ENCODE results near the gene THBS2. TPM values are rescaled to one million over a fixed set of nuclear protein-coding genes. Genes with fewer than 3 reads are reported as not detected.

Gene THBS2
- total RNA-seq, 2 experiments from 2014 or later: not detected

DNA sequence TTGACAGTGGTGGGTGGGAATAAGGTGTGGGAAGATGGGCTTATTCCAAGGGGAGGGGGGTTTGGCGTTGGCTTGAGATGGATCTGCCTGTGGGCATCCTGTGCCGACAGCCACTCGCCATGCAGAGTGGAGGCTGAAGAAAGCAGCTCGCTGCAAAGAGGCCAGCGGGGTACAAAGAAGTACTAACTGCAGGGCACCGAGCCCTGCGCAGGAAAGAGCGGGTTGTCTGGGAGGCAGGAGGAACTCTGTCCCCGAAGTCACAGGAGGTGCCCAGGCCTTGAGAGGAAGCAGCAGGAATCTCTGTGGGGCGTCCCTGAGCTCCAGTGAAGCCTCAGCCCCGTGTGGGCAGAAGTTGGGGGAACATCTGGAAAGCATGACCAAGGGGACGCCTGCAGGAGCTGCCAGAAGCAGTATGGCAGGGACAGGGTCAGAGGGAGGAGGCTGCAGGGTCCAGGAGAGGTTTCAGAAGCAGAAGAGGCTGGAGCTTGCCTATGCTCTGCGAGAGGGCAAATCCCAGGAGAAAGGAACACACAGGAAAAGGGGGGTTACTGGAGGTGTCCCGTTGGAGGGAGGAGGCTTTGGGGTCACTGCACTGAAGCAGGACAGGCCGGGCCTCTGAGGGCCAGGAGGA is 77.2 kb downstream of the THBS2 start:
- Mint-ChIP-seq H3K9me3 (no peaks in the 10 kb centered on the region), H3K36me3 (ENCODE audit: low read depth) (no peaks in the 10 kb centered on the region), H3K4me3 (no peak overlapping the region), H3K4me1 (ENCODE audit: low read depth) (no peaks in the 10 kb centered on the region), H3K27ac (no peak overlapping the region), H3K27me3 (ENCODE audit: low read depth) (peaks cover 10% of the 10 kb centered on the region)
- CTCF ChIA-PET: no interaction called here
- intact Hi-C loops (cut with micrococcal nuclease): no loop called here
- DNase-seq: no peak

DNA sequence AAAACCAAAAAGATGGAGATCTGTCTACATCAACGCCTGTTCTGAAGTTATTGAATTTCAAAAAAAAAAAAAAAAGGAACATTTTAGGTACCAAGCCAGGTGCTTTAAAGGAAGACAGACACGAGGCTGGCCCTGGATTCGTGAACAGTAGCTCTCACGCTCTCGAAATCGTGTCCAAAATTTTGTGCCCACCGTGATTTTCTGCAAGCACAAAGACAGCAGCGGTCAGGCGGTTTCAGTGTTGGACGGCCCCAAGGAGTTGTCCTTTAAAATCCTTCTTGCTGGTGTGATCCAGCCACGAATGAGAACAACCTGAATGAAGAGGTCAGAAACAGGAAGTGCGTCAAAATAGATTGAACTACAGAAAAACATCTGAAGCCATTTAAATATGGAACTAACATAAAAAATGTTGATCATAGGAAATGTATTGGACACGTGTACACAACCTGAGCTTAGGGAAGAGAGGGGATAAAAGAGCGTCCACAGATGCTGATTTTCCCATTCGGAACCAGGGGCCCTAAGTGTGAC is 78.2 kb downstream of the THBS2 start:
- Mint-ChIP-seq H3K27ac (no peak overlapping the region), H3K36me3 (ENCODE audit: low read depth) (no peaks in the 10 kb centered on the region), H3K9me3 (no peaks in the 10 kb centered on the region), H3K4me3 (no peak overlapping the region), H3K27me3 (ENCODE audit: low read depth) (peaks cover 6% of the 10 kb centered on the region), H3K4me1 (ENCODE audit: low read depth) (no peaks in the 10 kb centered on the region)
- intact Hi-C loops (cut with micrococcal nuclease): no loop called here
- no peak for DNase-seq
- CTCF ChIA-PET: no interaction called here

DNA sequence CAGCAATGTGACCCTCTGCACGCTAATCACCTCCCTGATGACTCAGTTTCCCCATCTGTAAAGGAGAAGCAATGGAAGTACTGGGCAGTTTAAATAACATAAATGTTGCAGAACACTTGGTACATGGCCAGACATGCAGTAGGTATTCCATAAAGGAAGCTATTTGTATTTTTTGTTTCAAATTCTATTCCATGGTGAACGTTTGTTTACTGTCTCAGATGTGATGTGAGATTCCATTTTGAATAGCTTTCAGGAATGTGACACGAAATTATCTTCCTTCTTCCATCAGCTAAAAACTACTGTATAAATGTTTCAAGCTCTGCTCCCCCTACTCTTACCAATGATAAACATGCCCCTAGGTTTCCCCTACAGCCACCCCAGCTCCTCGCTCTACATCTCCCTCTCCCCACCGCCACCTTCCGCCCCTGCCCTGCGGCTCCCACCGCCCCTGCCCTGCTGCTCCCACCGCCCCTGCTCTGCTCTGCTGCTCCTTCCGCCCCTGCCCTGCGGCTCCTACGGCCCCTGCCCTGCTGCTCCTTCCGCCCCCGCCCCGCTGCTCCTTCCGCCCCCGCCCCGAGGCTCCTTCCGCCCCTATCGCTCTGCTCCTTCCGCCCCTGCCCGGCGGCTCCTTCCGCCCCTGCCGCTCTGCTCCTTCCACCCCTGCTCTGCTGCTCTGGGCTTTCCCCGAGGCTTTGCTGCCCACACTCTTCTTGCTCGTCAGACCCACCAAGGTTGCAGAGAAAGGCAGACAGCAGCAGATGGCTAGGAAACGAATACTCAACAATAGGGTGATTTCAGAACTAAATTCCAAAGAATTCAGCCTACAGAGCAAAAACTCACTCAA is 78.9 kb downstream of the THBS2 start:
- no peak for DNase-seq
- Mint-ChIP-seq H3K4me1 (ENCODE audit: low read depth) (no peaks in the 10 kb centered on the region), H3K9me3 (no peaks in the 10 kb centered on the region), H3K27ac (no peak overlapping the region), H3K4me3 (no peak overlapping the region), H3K36me3 (ENCODE audit: low read depth) (no peaks in the 10 kb centered on the region), H3K27me3 (ENCODE audit: low read depth) (peaks cover 4% of the 10 kb centered on the region)
- CTCF ChIA-PET: no interaction called here
- intact Hi-C loops (cut with micrococcal nuclease): no loop called here

DNA sequence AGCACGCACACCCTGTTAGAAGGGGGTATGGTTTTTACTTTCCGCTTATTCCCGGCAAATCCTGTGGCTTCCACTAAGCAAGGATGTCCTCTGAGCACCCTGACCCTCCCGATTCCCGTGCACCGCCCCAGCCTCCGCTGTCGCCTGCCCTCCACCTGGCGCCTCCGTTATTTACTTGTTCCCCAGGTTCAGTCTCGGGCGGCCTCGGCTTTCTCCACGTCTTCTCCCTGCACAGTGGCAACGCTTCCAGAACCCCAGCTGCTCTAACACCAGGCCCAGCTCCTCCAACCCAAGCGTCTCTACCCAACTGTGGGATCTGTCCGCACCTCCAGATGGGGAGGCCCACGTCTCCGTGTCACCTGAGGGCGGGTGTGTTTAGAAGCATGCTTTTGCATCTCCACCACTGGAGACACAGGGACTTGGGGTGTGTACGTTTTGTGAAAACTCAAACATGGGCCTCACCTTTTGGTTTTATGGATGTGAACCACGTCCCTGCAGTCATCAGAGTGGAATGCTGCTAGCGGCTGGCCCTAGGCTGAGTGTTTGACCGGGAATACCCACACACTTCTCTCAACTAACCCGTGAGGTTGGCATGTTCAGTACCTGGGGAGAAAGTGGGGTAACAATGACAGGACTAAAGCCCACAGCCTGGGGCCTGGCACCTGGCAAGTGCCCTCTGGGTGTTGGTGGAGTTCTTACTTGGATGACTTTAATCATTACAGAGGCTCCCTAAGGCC is 79.9 kb downstream of the THBS2 start:
- CTCF ChIA-PET: no interaction called here
- DNase-seq: no peak
- Mint-ChIP-seq H3K36me3 (ENCODE audit: low read depth) (no peaks in the 10 kb centered on the region), H3K4me1 (ENCODE audit: low read depth) (no peaks in the 10 kb centered on the region), H3K27ac (no peak overlapping the region), H3K27me3 (ENCODE audit: low read depth) (no peaks in the 10 kb centered on the region), H3K4me3 (no peak overlapping the region), H3K9me3 (no peaks in the 10 kb centered on the region)
- intact Hi-C loops (cut with micrococcal nuclease): no loop called here

DNA sequence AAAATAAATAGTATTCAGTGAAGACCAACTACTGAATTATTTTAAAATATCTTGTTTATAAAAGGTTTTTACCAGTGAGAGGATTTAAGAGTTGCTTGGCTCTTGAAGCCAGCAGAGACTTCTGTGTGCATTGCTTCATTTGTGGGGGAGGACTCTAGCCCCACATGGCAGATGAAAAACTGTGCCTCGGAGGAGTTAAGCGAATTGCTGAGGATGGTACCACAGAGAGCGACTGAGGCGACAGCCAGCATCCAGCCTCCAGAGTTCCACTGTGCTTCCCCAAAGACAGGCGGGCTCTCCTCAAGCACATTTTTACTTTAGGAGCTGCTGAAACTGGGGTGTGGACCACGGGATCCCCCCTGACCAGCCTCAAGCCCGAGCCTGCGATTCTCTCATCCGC is 80.7 kb downstream of the THBS2 start:
- CTCF ChIA-PET: no interaction called here
- Mint-ChIP-seq H3K27me3 (ENCODE audit: low read depth) (no peaks in the 10 kb centered on the region), H3K4me1 (ENCODE audit: low read depth) (no peaks in the 10 kb centered on the region), H3K27ac (no peak overlapping the region), H3K36me3 (ENCODE audit: low read depth) (no peaks in the 10 kb centered on the region), H3K9me3 (no peaks in the 10 kb centered on the region), H3K4me3 (no peak overlapping the region)
- DNase-seq: no peak
- intact Hi-C loops (cut with micrococcal nuclease): no loop called here

DNA sequence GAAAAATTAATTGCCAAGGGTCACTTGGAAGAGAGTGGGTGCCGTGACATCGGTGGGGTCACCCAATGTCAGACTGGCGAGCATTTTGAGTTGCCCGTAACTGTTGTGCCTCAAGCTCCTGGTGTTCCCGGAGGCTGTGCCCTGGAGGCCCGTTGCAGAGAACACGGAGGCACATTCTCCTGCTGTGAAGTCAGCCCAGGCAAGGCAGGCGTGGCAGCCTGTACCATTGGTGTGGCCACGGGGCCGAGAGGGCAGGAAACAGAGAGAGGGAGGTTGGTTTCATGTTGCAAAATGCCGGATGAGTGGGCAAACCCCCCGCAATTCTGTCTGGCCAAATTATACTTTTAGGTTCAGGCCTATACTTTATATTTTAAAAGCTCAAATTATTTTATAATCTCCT is 81.2 kb downstream of the THBS2 start:
- H3K36me3 Mint-ChIP-seq (ENCODE audit: low read depth): no peaks in the 10 kb centered on the region
- no peaks in the 10 kb centered on the region for H3K27me3 Mint-ChIP-seq (ENCODE audit: low read depth)
- intact Hi-C loops (cut with micrococcal nuclease): no loop called here
- DNase-seq: no peak
- no peaks in the 10 kb centered on the region for H3K9me3 Mint-ChIP-seq
- H3K27ac Mint-ChIP-seq: no peak overlapping the region
- CTCF ChIA-PET: no interaction called here
- H3K4me3 Mint-ChIP-seq: no peak overlapping the region
- no peaks in the 10 kb centered on the region for H3K4me1 Mint-ChIP-seq (ENCODE audit: low read depth)

DNA sequence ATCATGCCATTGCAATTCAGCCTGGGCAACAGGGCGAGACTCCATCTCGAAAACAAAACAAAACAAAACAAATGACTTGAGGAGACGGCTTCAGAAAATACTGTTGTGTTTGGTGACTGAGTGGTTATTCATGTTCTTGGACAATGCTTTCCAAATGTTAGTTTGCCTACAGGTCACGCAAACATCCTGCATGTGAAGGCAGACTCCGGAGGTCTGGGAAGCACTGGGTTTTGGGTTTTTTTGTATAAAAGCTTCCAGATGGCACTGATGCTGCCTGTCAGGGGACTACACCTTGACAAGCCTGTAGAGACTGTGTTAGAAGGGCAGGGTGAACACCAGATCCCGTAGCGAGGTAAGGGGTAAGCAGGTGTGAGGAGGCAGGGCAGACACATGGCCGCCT is 81.7 kb downstream of the THBS2 start:
- Mint-ChIP-seq H3K27ac (no peak overlapping the region), H3K36me3 (ENCODE audit: low read depth) (no peaks in the 10 kb centered on the region), H3K4me1 (ENCODE audit: low read depth) (no peaks in the 10 kb centered on the region), H3K9me3 (no peaks in the 10 kb centered on the region), H3K27me3 (ENCODE audit: low read depth) (no peaks in the 10 kb centered on the region), H3K4me3 (no peak overlapping the region)
- intact Hi-C loops (cut with micrococcal nuclease): no loop called here
- CTCF ChIA-PET: no interaction called here
- DNase-seq: no peak

DNA sequence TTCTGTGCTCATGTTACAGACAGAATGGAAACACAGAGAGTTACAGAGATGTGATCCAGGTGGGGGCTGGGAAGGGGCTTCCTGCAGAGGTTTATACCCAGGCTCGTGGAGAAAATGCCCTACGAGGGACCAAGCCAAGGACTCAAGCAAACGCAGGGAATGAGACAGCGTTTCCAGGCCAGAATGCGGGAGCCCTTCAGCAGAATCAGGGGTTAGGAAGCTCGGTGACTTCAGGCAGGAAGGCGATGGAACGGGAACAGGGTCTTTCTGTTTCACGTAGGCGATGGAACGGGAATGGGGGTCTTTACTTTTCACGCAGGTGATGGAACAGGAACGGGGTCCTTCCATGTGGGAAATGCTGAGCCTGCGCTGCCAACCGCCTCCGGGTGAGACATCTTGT is 82.6 kb downstream of the THBS2 start:
- CTCF ChIA-PET: no interaction called here
- DNase-seq: no peak
- H3K4me3 Mint-ChIP-seq: no peak overlapping the region
- H3K27ac Mint-ChIP-seq: no peak overlapping the region
- H3K9me3 Mint-ChIP-seq: no peaks in the 10 kb centered on the region
- H3K4me1 Mint-ChIP-seq (ENCODE audit: low read depth): no peaks in the 10 kb centered on the region
- no peaks in the 10 kb centered on the region for H3K36me3 Mint-ChIP-seq (ENCODE audit: low read depth)
- H3K27me3 Mint-ChIP-seq (ENCODE audit: low read depth): no peaks in the 10 kb centered on the region
- intact Hi-C loops (cut with micrococcal nuclease): no loop called here

DNA sequence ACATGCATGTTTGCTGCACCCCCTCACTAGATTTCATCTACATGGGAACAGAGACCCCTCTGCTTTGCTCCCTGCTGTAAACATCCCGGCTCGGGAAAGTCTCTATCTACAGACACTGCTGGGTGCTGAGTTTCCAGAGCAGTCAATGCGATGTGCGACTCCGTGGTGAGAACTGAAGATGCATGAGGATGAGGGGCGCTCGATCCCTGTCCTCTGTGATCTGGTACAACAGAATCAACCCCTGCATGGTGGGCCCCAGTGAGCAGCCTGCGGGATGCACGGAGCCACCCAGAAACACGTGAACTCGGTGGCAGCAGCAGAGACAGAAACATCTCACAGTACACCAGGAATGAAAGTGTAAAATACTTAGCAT is 83.1 kb downstream of the THBS2 start:
- intact Hi-C loops (cut with micrococcal nuclease): no loop called here
- Mint-ChIP-seq H3K27me3 (ENCODE audit: low read depth) (no peaks in the 10 kb centered on the region), H3K27ac (no peak overlapping the region), H3K36me3 (ENCODE audit: low read depth) (no peaks in the 10 kb centered on the region), H3K4me1 (ENCODE audit: low read depth) (no peaks in the 10 kb centered on the region), H3K9me3 (no peaks in the 10 kb centered on the region), H3K4me3 (no peak overlapping the region)
- no peak for DNase-seq
- CTCF ChIA-PET: no interaction called here

DNA sequence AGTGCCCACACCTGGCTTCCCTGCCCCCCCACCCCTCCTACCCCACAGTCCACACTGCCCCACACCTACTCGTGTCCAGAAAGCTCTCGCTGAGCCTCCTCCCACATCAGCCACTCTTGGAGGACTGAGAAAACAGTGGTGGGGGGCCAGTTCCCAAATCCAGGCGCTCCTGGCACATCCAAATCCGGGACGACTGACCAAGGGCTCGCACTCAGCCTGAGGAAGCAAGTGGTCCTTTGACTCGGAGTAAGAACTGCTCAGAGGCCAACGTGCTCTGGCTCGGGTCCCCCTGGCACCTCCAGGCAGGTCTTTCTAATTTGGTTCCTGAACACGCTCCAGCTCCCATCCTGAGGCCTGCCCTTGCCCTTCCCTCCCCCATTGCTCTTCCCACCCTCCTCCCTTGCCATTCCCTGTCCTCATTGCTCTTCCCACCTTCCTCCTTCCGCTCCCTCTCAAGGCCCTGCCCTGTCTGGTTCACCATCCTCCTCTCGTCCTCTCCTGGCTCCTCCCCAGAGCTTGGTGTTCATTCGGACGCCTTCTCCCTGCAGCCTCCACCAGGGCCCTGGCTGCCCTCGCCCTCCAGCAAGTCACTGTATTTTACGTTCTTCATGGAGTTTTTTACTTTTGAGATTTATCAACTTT is 83.6 kb downstream of the THBS2 start:
- Mint-ChIP-seq H3K27ac (no peak overlapping the region), H3K4me3 (no peak overlapping the region), H3K9me3 (no peaks in the 10 kb centered on the region), H3K4me1 (ENCODE audit: low read depth) (no peaks in the 10 kb centered on the region), H3K27me3 (ENCODE audit: low read depth) (no peaks in the 10 kb centered on the region), H3K36me3 (ENCODE audit: low read depth) (no peaks in the 10 kb centered on the region)
- intact Hi-C loops (cut with micrococcal nuclease): no loop called here
- CTCF ChIA-PET: no interaction called here
- DNase-seq: no peak

DNA sequence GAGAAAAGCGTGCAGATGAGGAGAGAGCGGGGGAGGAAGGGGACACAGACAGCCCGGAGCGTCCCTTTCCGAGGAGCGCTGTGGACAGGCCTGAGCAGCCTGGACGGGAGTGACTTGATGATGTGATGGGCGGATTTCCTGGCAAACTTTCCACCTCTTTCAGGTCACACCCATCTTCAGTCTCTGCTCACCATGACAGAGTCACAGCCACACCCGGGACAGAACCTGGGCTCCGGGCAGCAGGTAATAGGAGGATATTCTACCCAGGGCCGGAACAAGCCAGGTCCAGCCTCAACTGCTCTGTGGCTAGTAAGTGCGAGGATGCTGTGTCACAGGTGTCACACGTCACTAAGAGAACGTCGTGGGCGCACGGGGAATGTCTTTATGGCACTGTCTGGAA is 84.3 kb downstream of the THBS2 start:
- H3K36me3 Mint-ChIP-seq (ENCODE audit: low read depth): no peaks in the 10 kb centered on the region
- CTCF ChIA-PET: no interaction called here
- no peak for DNase-seq
- no peak overlapping the region for H3K4me3 Mint-ChIP-seq
- no peak overlapping the region for H3K27ac Mint-ChIP-seq
- intact Hi-C loops (cut with micrococcal nuclease): no loop called here
- no peaks in the 10 kb centered on the region for H3K4me1 Mint-ChIP-seq (ENCODE audit: low read depth)
- no peaks in the 10 kb centered on the region for H3K27me3 Mint-ChIP-seq (ENCODE audit: low read depth)
- H3K9me3 Mint-ChIP-seq: no peaks in the 10 kb centered on the region

DNA sequence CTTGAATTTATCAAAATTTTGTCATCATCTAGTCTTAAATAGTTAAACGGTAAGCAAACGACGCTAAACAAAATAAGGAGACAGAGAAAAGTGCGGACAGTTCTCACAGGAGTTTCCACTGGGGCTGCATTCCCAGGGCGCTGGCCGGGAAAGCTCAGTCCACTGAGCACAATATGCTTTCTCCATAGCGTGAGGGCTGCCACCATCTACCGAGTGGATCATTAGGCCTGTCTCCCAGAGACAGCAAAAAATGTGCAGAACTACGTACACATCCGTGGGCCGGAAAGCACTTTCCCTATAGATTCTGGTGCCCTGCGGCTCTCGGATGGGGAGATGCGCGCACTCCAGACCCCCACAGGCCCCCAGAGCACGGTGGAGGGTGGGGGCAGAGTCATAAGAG is 84.9 kb downstream of the THBS2 start:
- no peaks in the 10 kb centered on the region for H3K9me3 Mint-ChIP-seq
- DNase-seq: no peak
- no peaks in the 10 kb centered on the region for H3K4me1 Mint-ChIP-seq (ENCODE audit: low read depth)
- intact Hi-C loops (cut with micrococcal nuclease): no loop called here
- CTCF ChIA-PET: no interaction called here
- H3K4me3 Mint-ChIP-seq: no peak overlapping the region
- no peaks in the 10 kb centered on the region for H3K27me3 Mint-ChIP-seq (ENCODE audit: low read depth)
- no peak overlapping the region for H3K27ac Mint-ChIP-seq
- no peaks in the 10 kb centered on the region for H3K36me3 Mint-ChIP-seq (ENCODE audit: low read depth)
